Activated CD4-positive, alpha-beta T cell treated with anti-CD3 and anti-CD28 coated beads, Interleukin-2, amount 10 ng/mL, durations not matched to agents 7 days and 5 days (primary cell): Measurements from ENCODE around the gene TAF6L. TPM values are rescaled to one million over a fixed set of nuclear protein-coding genes. Genes with fewer than 3 reads are reported as not detected.

Experiments used
- CTCF ChIA-PET: fragments of 350-600 bp; sonication (Branson Sonifier 250); formaldehyde crosslinking; loops from one replicate; lab custom pipeline; 2021; ENCODE audit warnings: antibody characterized with exemption; lab: Charles Lee
- POLR2A ChIA-PET: fragments of 350-600 bp; sonication (Branson Sonifier 250); formaldehyde crosslinking; loops from one replicate; lab custom pipeline; 2021; ENCODE audit warnings: antibody characterized with exemption; lab: Charles Lee
- DNase-seq: peaks from one replicate; pipeline ENCODE4 v3.0.0-alpha.2; 2020
- H3K27ac Mint-ChIP-seq: one replicate; pipeline ENCODE4 v1.8.0; 2021; ENCODE audit warnings: mild to moderate bottlenecking, moderate library complexity, mixed read lengths
- H3K27me3 Mint-ChIP-seq: one replicate; pipeline ENCODE4 v1.8.0; 2021; ENCODE audit warnings: mixed read lengths
- H3K36me3 Mint-ChIP-seq: one replicate; pipeline ENCODE4 v1.8.0; 2021; ENCODE audit warnings: low read depth, mixed read lengths
- H3K4me1 Mint-ChIP-seq: one replicate; pipeline ENCODE4 v1.8.0; 2021; ENCODE audit warnings: mixed read lengths
- H3K4me3 Mint-ChIP-seq: one replicate; pipeline ENCODE4 v1.8.0; 2021; ENCODE audit warnings: mild to moderate bottlenecking, moderate library complexity, mixed read lengths
- H3K9me3 Mint-ChIP-seq: one replicate; pipeline ENCODE4 v1.8.0; 2021; ENCODE audit warnings: mixed read lengths
- total RNA-seq, 2 experiments: library from RNA; stranded (reverse); gene quantifications; one replicate each; pipeline ENCODE4 v1.2.3, GENCODE V29; 2021

TAF6L gene
- total RNA-seq, 2 experiments from 2014 or later = 17.7 to 19.4 TPM

GRCh38 chr11:62792202-62792575 is 21.0 kb downstream of the TAF6L start:
- CTCF ChIA-PET = interaction anchor here (0.8 to 9.0 kb wide), 4 partner anchors 12 to 89 kb away, joined by 3 to 170 read pairs (median 7); partner anchors contain the start of genes HNRNPUL2, SLC3A2 and TAF6L
- Mint-ChIP-seq H3K27ac (peak overlapping the region; percentile 88), H3K4me1 (peaks cover 48% of the 10 kb centered on the region), H3K27me3 (no peaks in the 10 kb centered on the region), H3K36me3 (peaks cover 71% of the 10 kb centered on the region), H3K9me3 (no peaks in the 10 kb centered on the region), H3K4me3 (peak overlapping the region; percentile 87)
- POLR2A ChIA-PET = no interaction called here
- no peak for DNase-seq

GRCh38 chr11:62794201-62794775 is 23.1 kb downstream of the TAF6L start:
- DNase-seq = no peak
- CTCF ChIA-PET = interaction anchor here (0.6 to 4.2 kb wide), 7 partner anchors 8 to 1452 kb away, joined by 3 to 37 read pairs (median 3); partner anchors contain the start of genes PPP1R14B, SLC3A2, TMEM179B and TUT1
- H3K4me3 Mint-ChIP-seq = no peak overlapping the region

GRCh38 chr11:62796281-62796680 is 25.1 kb downstream of the TAF6L start:
- ChIA-PET CTCF (interaction anchor here (0.7 to 4.2 kb wide), 7 partner anchors 10 to 67 kb away, joined by 3 to 37 read pairs (median 3); partner anchors contain the start of gene TMEM179B), POLR2A (interaction anchor here (0.6 to 0.7 kb wide), 2 partner anchors 38 to 45 kb away, joined by 3 read pairs; no protein-coding TSS in a partner anchor)
- DNase-seq = no peak
- no peaks in the 10 kb centered on the region for H3K9me3 Mint-ChIP-seq
- H3K36me3 Mint-ChIP-seq = peaks cover 67% of the 10 kb centered on the region
- no peak overlapping the region for H3K4me3 Mint-ChIP-seq
- peaks cover 17% of the 10 kb centered on the region for H3K4me1 Mint-ChIP-seq
- H3K27me3 Mint-ChIP-seq = no peaks in the 10 kb centered on the region
- no peak overlapping the region for H3K27ac Mint-ChIP-seq

More at GRCh38 chr11:62794201-62794775, 23.1 kb downstream of the TAF6L start:
- H3K27ac Mint-ChIP-seq = peak overlapping the region; percentile 46
- POLR2A ChIA-PET = interaction anchor here (0.6 to 1.8 kb wide), 2 partner anchors 10 to 47 kb away, joined by 5 to 19 read pairs; no protein-coding TSS in a partner anchor
- H3K9me3 Mint-ChIP-seq = no peaks in the 10 kb centered on the region
- peaks cover 34% of the 10 kb centered on the region for H3K4me1 Mint-ChIP-seq
- no peaks in the 10 kb centered on the region for H3K27me3 Mint-ChIP-seq
- peaks cover 73% of the 10 kb centered on the region for H3K36me3 Mint-ChIP-seq

- H3K27ac Mint-ChIP-seq = no peak overlapping the region
- H3K4me1 Mint-ChIP-seq = peaks cover 18% of the 10 kb centered on the region
- H3K9me3 Mint-ChIP-seq = no peaks in the 10 kb centered on the region
- H3K27me3 Mint-ChIP-seq = no peaks in the 10 kb centered on the region
- POLR2A ChIA-PET = no interaction called here
- H3K4me3 Mint-ChIP-seq = no peak overlapping the region
- DNase-seq = no peak
- peaks cover 70% of the 10 kb centered on the region for H3K36me3 Mint-ChIP-seq
- CTCF ChIA-PET = interaction anchor here (0.5 to 2.8 kb wide), 5 partner anchors 13 to 1375 kb away, joined by 3 to 20 read pairs (median 3); partner anchors contain the start of genes SLC3A2, STX5 and TMEM179B
Observed at GRCh38 chr11:62799486-62799885, 28.3 kb downstream of the TAF6L start.

GRCh38 chr11:62801071-62801470 is 29.9 kb downstream of the TAF6L start:
- Mint-ChIP-seq H3K4me1 (peaks cover 19% of the 10 kb centered on the region), H3K27me3 (no peaks in the 10 kb centered on the region), H3K4me3 (no peak overlapping the region), H3K9me3 (no peaks in the 10 kb centered on the region), H3K36me3 (peaks cover 58% of the 10 kb centered on the region), H3K27ac (no peak overlapping the region)
- no peak for DNase-seq
- CTCF ChIA-PET = interaction anchor here (0.9 to 2.8 kb wide), 4 partner anchors 14 to 210 kb away, joined by 3 to 20 read pairs (median 4); partner anchors contain the start of genes TEX54, TMEM179B and TUT1
- POLR2A ChIA-PET = no interaction called here

GRCh38 chr11:62804310-62805075 is 33.3 kb downstream of the TAF6L start:
- H3K4me3 Mint-ChIP-seq = peak overlapping the region; percentile 95
- no peaks in the 10 kb centered on the region for H3K27me3 Mint-ChIP-seq
- DNase-seq = no peak
- peak overlapping the region; percentile 92 for H3K27ac Mint-ChIP-seq
- H3K9me3 Mint-ChIP-seq = no peaks in the 10 kb centered on the region
- POLR2A ChIA-PET = no interaction called here
- H3K4me1 Mint-ChIP-seq = peaks cover 26% of the 10 kb centered on the region
- CTCF ChIA-PET = interaction anchor here (0.7 to 2.6 kb wide), 5 partner anchors 12 to 43 kb away, joined by 3 to 13 read pairs (median 3); no protein-coding TSS in a partner anchor
- peaks cover 38% of the 10 kb centered on the region for H3K36me3 Mint-ChIP-seq

GRCh38 chr11:62805076-62805892 is 34.1 kb downstream of the TAF6L start, which contains the start of gene NXF1:
Gene NXF1 (minus strand): TSS chr11:62805440. CDS start chr11:62805356, 84 bp downstream.
- Mint-ChIP-seq H3K4me1 (peaks cover 26% of the 10 kb centered on the region), H3K27ac (peak within 1 kb of the TSS; percentile 95), H3K27me3 (no peaks in the 10 kb centered on the region), H3K36me3 (peaks cover 33% of the 10 kb centered on the region), H3K9me3 (no peaks in the 10 kb centered on the region), H3K4me3 (peak within 1 kb of the TSS; percentile 95)
- peak; percentile 93 for DNase-seq
- ChIA-PET CTCF (interaction anchor here (0.6 to 2.3 kb wide), 8 partner anchors 11 to 206 kb away, joined by 3 to 17 read pairs (median 4); partner anchors contain the start of genes STX5 and TMEM179B), POLR2A (interaction anchor here (0.5 to 1.4 kb wide), 3 partner anchors 36 to 71 kb away, joined by 3 to 7 read pairs (median 6); partner anchors contain the start of gene ZBTB3)

GRCh38 chr11:62805961-62806441 is 34.8 kb downstream of the TAF6L start:
- POLR2A ChIA-PET = interaction anchor here (0.5 to 1.4 kb wide), 3 partner anchors 35 to 71 kb away, joined by 3 to 7 read pairs (median 6); partner anchors contain the start of gene ZBTB3
- no peaks in the 10 kb centered on the region for H3K9me3 Mint-ChIP-seq
- CTCF ChIA-PET = interaction anchor here (0.6 to 2.3 kb wide), 9 partner anchors 8 to 206 kb away, joined by 3 to 17 read pairs (median 4); partner anchors contain the start of genes STX5 and TMEM179B
- H3K4me3 Mint-ChIP-seq = peak overlapping the region; percentile 95
- peaks cover 26% of the 10 kb centered on the region for H3K4me1 Mint-ChIP-seq
- no peaks in the 10 kb centered on the region for H3K27me3 Mint-ChIP-seq
- H3K36me3 Mint-ChIP-seq = peaks cover 30% of the 10 kb centered on the region
- H3K27ac Mint-ChIP-seq = peak overlapping the region; percentile 95
- no peak for DNase-seq

GRCh38 chr11:62806611-62807121 is 35.5 kb downstream of the TAF6L start:
- Mint-ChIP-seq H3K4me3 (peak overlapping the region; percentile 95), H3K27ac (peak overlapping the region; percentile 95), H3K9me3 (no peaks in the 10 kb centered on the region), H3K36me3 (peaks cover 24% of the 10 kb centered on the region), H3K4me1 (peaks cover 26% of the 10 kb centered on the region), H3K27me3 (no peaks in the 10 kb centered on the region)
- ChIA-PET CTCF (interaction anchor here (0.6 to 2.3 kb wide), 8 partner anchors 9 to 35 kb away, joined by 3 to 17 read pairs (median 4); partner anchors contain the start of genes STX5 and TMEM179B), POLR2A (interaction anchor here (1.0 to 1.4 kb wide), 2 partner anchors 35 to 53 kb away, joined by 3 to 6 read pairs; partner anchors contain the start of gene ZBTB3)
- no peak for DNase-seq

- POLR2A ChIA-PET = no interaction called here
- H3K27ac Mint-ChIP-seq = no peak overlapping the region
Observed at GRCh38 chr11:62810748-62811147, 39.6 kb downstream of the TAF6L start.

GRCh38 chr11:62811659-62812058 is 40.5 kb downstream of the TAF6L start:
- POLR2A ChIA-PET = no interaction called here
- peaks cover 7% of the 10 kb centered on the region for H3K36me3 Mint-ChIP-seq
- H3K4me3 Mint-ChIP-seq = no peak overlapping the region
- H3K4me1 Mint-ChIP-seq = peaks cover 1% of the 10 kb centered on the region
- DNase-seq = no peak
- CTCF ChIA-PET = interaction anchor here (0.7 to 1.5 kb wide), 6 partner anchors 11 to 35 kb away, joined by 3 to 8 read pairs (median 4); partner anchors contain the start of gene STX5
- H3K27ac Mint-ChIP-seq = no peak overlapping the region
- no peaks in the 10 kb centered on the region for H3K27me3 Mint-ChIP-seq
- H3K9me3 Mint-ChIP-seq = no peaks in the 10 kb centered on the region

More at GRCh38 chr11:62810748-62811147, 39.6 kb downstream of the TAF6L start:
- H3K36me3 Mint-ChIP-seq = peaks cover 5% of the 10 kb centered on the region
- no peaks in the 10 kb centered on the region for H3K9me3 Mint-ChIP-seq
- no peaks in the 10 kb centered on the region for H3K27me3 Mint-ChIP-seq
- no peak overlapping the region for H3K4me3 Mint-ChIP-seq
- DNase-seq = no peak
- H3K4me1 Mint-ChIP-seq = peaks cover 9% of the 10 kb centered on the region
- CTCF ChIA-PET = interaction anchor here (1.3 kb wide), 1 partner anchor 24 kb away, joined by 3 read pairs; no protein-coding TSS in a partner anchor
